Mesendoderm (in vitro differentiated cells): ENCODE data around the gene BLZF1.
"Not testable (repeated sequence)": the region's sequence is repeated elsewhere in the genome, so short reads cannot be mapped to it uniquely, and the experiment has no call there.

Experiments used
- DNase-seq: peaks from one replicate; pipeline ENCODE4 v3.0.0; 2013
- H2AK5ac ChIP-seq: 2 replicates; pipeline ENCODE4 v1.6.1; 2013; ENCODE audit warnings: low read length, inconsistent platforms
- H2BK120ac ChIP-seq: 2 replicates; pipeline ENCODE4 v1.6.1; 2013; ENCODE audit warnings: low read depth, mild to moderate bottlenecking, low read length, moderate library complexity, mixed read lengths
- H2BK15ac ChIP-seq: replicated peaks from 2 replicates; pipeline ENCODE4 v1.6.1; 2013; ENCODE audit warnings: low read depth, mild to moderate bottlenecking, moderate library complexity
- H2BK5ac ChIP-seq: 2 replicates; pipeline ENCODE4 v1.6.1; 2013; ENCODE audit warnings: low read length, inconsistent platforms
- H3K18ac ChIP-seq: 2 replicates; pipeline ENCODE4 v1.6.1; 2013; ENCODE audit warnings: mild to moderate bottlenecking, low read length, mixed read lengths
- H3K23ac ChIP-seq: one replicate; pipeline ENCODE4 v1.6.1; 2013; ENCODE audit warnings: low read length
- H3K27ac ChIP-seq: 2 replicates; pipeline ENCODE4 v1.5.1; 2013; ENCODE audit warnings: low read depth, mild to moderate bottlenecking, inconsistent platforms, low read length, moderate library complexity
- H3K27me3 ChIP-seq: 2 replicates; pipeline ENCODE4 v1.6.1; 2013; ENCODE audit warnings: low read length, control low read depth, mild to moderate bottlenecking, inconsistent platforms; ENCODE audit not compliant: insufficient read depth, poor library complexity
- H3K36me3 ChIP-seq: 2 replicates; pipeline ENCODE4 v1.6.1; 2013; ENCODE audit warnings: low read length, inconsistent platforms; ENCODE audit not compliant: control insufficient read depth, insufficient read depth
- H3K4ac ChIP-seq: one replicate; pipeline ENCODE4 v1.6.1; 2013; ENCODE audit warnings: low read depth, mild to moderate bottlenecking, low read length, moderate library complexity
- H3K4me1 ChIP-seq: 2 replicates; pipeline ENCODE4 v1.6.1; 2013; ENCODE audit warnings: low read depth, low read length, inconsistent platforms; ENCODE audit not compliant: control insufficient read depth
- H3K4me2 ChIP-seq: 2 replicates; pipeline ENCODE4 v1.6.1; 2013; ENCODE audit warnings: low read length
- H3K4me3 ChIP-seq: 2 replicates; pipeline ENCODE4 v1.5.1; 2013; ENCODE audit warnings: mild to moderate bottlenecking, low read length
- H3K56ac ChIP-seq: one replicate; pipeline ENCODE4 v1.6.1; 2013; ENCODE audit warnings: low read length
- H3K79me1 ChIP-seq: 2 replicates; pipeline ENCODE4 v1.6.1; 2013; ENCODE audit warnings: low read length, inconsistent platforms
- H3K79me2 ChIP-seq: 2 replicates; pipeline ENCODE4 v1.6.1; 2013; ENCODE audit warnings: mild to moderate bottlenecking, low read length; ENCODE audit not compliant: control insufficient read depth, insufficient read depth
- H3K9ac ChIP-seq: 2 replicates; pipeline ENCODE4 v1.6.1; 2013; ENCODE audit warnings: low read length, inconsistent platforms
- H4K5ac ChIP-seq: one replicate; pipeline ENCODE4 v1.6.1; 2013; ENCODE audit warnings: low read length
- H4K8ac ChIP-seq: one replicate; pipeline ENCODE4 v1.6.1; 2013; ENCODE audit warnings: low read depth, mild to moderate bottlenecking, control low read depth, low read length, moderate library complexity
- WGBS: extraction: QIAGEN DNeasy Blood & Tissue Kit; methylation state at CpG from one replicate; pipeline ENCODE4 v1.1.7; 2013; ENCODE audit warnings: low lambda C conversion rate, missing lambda C conversion rate; ENCODE audit not compliant: insufficient coverage; ENCODE audit errors: extremely low coverage; 5-methylcytosine and 5-hydroxymethylcytosine counted together

BLZF1 gene

DNA sequence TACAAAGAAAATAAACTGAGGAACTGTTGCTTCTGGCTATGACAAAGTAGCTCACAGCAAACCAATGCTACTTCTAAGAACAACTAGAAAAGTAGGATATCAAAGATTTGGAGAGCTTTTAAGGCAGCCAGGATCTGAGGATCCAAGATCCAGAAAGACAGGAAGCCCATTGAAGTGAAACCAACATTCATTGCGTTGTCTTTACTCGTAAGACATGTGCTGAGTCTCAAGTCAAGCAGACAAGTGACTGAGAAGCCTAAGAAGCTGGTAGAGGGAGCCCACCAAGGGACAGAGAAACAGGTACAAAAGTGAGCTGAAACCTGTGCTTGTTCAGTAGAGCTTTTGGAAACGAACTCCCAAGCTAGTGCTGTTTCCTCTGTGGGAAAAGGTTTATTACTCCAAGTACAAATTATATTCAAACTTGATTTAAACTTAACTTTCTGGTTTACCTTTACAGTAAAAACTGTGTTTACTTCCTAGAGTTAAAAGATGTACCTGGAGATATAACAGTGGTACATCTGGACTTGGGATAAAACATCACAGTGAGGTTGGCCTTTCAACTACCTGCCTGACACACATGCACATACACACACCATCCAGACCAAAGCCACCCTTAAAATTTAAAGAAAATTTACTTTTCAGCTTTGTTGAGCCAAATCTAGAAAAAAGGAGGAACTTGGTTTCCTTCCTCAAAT lies 41.6 kb upstream of the BLZF1 start:
- no peaks in the 10 kb centered on the region for H3K27me3 ChIP-seq
- no peak overlapping the region for H3K23ac ChIP-seq
- H4K8ac ChIP-seq = no peak overlapping the region
- no peaks in the 10 kb centered on the region for H3K4me1 ChIP-seq
- no CpG with 5 or more reads among the region's 3 CpGs for WGBS
- no peak overlapping the region for H2BK5ac ChIP-seq
- H3K56ac ChIP-seq = no peak overlapping the region
- H3K4ac ChIP-seq = no peak overlapping the region
- H3K9ac ChIP-seq = no peak overlapping the region
- no peaks in the 10 kb centered on the region for H3K36me3 ChIP-seq
- no peak overlapping the region for H2AK5ac ChIP-seq
- no peak overlapping the region for H3K4me3 ChIP-seq
- H3K79me2 ChIP-seq = no peaks in the 10 kb centered on the region
- no peak overlapping the region for H2BK15ac ChIP-seq
- H2BK120ac ChIP-seq = no peak overlapping the region
- DNase-seq = no peak
- peak overlapping the region; percentile 68 for H3K18ac ChIP-seq
- no peak overlapping the region for H3K27ac ChIP-seq
- H3K79me1 ChIP-seq = no peaks in the 10 kb centered on the region
- H3K4me2 ChIP-seq = no peak overlapping the region
- no peak overlapping the region for H4K5ac ChIP-seq

DNA sequence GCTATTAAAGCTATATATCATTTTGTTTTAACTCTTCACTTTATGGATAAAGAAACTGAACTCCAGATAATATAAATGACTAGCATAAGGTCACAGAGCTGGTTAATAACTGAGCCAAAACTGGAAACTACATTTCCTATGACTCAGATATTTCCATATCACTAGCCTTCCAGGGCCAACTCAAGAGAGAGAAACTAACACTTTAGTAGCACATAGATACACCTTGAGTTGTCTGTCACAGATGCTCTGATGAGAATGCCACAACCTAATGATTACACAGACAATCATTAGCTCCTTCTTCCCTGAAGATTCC lies 41.1 kb upstream of the BLZF1 start:
- Histone ChIP-seq H2BK120ac (no peak overlapping the region), H2BK5ac (no peak overlapping the region), H2AK5ac (no peak overlapping the region), H3K27me3 (no peaks in the 10 kb centered on the region), H3K36me3 (no peaks in the 10 kb centered on the region), H2BK15ac (no peak overlapping the region), H3K18ac (no peak overlapping the region), H3K79me1 (no peaks in the 10 kb centered on the region), H3K4me1 (no peaks in the 10 kb centered on the region), H3K56ac (no peak overlapping the region), H3K4ac (no peak overlapping the region), H3K4me3 (no peak overlapping the region), H3K23ac (no peak overlapping the region), H3K27ac (no peak overlapping the region), H3K4me2 (no peak overlapping the region), H4K5ac (no peak overlapping the region), H4K8ac (no peak overlapping the region), H3K79me2 (no peaks in the 10 kb centered on the region), H3K9ac (no peak overlapping the region)
- DNase-seq = no peak

DNA sequence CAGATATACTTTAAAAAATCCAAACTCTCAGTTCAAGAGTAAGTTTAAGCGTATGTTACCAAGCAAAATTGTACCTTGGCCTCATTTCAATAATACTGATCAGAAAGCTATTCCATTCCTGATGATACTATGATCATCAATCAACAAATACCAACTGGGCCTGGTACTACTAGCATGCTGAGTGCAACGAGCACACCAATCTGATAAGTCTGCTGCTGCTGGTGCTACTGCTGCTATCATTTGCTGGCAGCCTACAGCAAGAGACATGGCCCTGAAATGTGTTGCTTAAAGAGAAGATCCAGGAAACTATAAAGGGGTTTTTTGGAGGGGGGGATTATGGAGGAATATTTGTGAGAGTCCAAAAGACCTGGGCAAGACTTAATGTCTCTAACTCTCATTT lies 40.1 kb upstream of the BLZF1 start:
- H3K4ac ChIP-seq = no peak overlapping the region

DNA sequence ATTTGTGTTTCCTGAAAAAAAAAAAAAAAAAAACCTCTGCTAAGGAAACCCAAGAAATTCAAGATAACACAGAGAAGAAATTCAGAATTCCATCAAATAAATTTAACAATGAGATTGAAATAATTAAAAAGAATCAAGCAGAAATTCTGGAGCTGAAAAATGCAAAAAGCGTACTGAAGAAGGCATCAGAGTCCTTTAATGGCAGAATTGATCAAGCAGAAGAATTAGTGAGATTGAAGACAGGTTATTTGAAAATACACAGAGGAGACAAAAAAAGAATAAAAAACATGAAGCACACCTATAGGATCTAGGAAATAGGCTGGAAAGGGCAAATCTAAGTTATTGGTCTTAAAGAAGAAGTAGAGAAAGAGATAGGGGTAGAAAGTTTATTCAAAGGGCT lies 38.6 kb upstream of the BLZF1 start:
- no peaks in the 10 kb centered on the region for H3K79me2 ChIP-seq
- no peak overlapping the region for H2BK5ac ChIP-seq
- no peak overlapping the region for H3K4me3 ChIP-seq
- H3K23ac ChIP-seq = no peak overlapping the region
- H3K18ac ChIP-seq = no peak overlapping the region
- no CpG with 5 or more reads among the region's 1 CpG for WGBS
- H3K4me1 ChIP-seq = no peaks in the 10 kb centered on the region
- no peak overlapping the region for H4K8ac ChIP-seq
- no peak overlapping the region for H2AK5ac ChIP-seq
- no peaks in the 10 kb centered on the region for H3K79me1 ChIP-seq
- H3K9ac ChIP-seq = no peak overlapping the region
- no peak overlapping the region for H3K27ac ChIP-seq
- no peak overlapping the region for H4K5ac ChIP-seq
- H3K36me3 ChIP-seq = no peaks in the 10 kb centered on the region
- H3K4ac ChIP-seq = no peak overlapping the region
- no peak overlapping the region for H2BK120ac ChIP-seq
- DNase-seq = no peak
- H2BK15ac ChIP-seq = no peak overlapping the region
- no peaks in the 10 kb centered on the region for H3K27me3 ChIP-seq
- no peak overlapping the region for H3K4me2 ChIP-seq
- no peak overlapping the region for H3K56ac ChIP-seq

More for the DNA sequence above, 40.1 kb upstream of the BLZF1 start:
- no peaks in the 10 kb centered on the region for H3K36me3 ChIP-seq
- no peak overlapping the region for H4K8ac ChIP-seq
- no peak overlapping the region for H3K56ac ChIP-seq
- no peaks in the 10 kb centered on the region for H3K27me3 ChIP-seq
- no peak overlapping the region for H3K27ac ChIP-seq
- H3K79me1 ChIP-seq = no peaks in the 10 kb centered on the region
- DNase-seq = no peak
- H3K23ac ChIP-seq = no peak overlapping the region
- H3K4me3 ChIP-seq = no peak overlapping the region
- no peaks in the 10 kb centered on the region for H3K79me2 ChIP-seq
- H4K5ac ChIP-seq = no peak overlapping the region
- no peak overlapping the region for H3K18ac ChIP-seq
- no CpG with 5 or more reads among the region's 2 CpGs for WGBS
- no peak overlapping the region for H2BK15ac ChIP-seq
- no peak overlapping the region for H2AK5ac ChIP-seq
- no peak overlapping the region for H3K9ac ChIP-seq
- H3K4me1 ChIP-seq = no peaks in the 10 kb centered on the region
- no peak overlapping the region for H2BK120ac ChIP-seq
- no peak overlapping the region for H3K4me2 ChIP-seq
- no peak overlapping the region for H2BK5ac ChIP-seq

DNA sequence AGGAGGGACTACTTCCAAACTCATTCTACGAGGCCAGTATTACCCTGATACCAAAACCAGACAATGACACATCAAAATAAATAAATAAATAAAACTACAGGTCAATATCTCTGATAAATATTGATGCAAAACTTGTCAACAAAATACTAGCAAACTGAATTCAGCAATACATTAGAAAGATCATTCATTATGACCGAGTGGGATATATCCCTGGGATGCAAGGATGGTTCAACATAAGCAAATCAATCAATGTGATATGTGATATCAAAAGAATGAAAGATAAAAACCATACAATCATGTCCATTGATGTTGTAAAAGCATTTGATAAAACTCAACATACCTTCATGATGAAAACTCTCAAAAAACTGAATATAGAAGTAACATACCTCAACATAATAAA lies 37.1 kb upstream of the BLZF1 start:
- Histone ChIP-seq H3K4me3 (no peak overlapping the region), H3K56ac (no peak overlapping the region), H3K4me2 (no peak overlapping the region), H3K79me2 (no peaks in the 10 kb centered on the region), H2AK5ac (no peak overlapping the region), H3K36me3 (no peaks in the 10 kb centered on the region), H3K27ac (no peak overlapping the region), H3K27me3 (no peaks in the 10 kb centered on the region), H3K9ac (no peak overlapping the region), H2BK120ac (no peak overlapping the region), H3K23ac (no peak overlapping the region), H4K8ac (no peak overlapping the region), H3K4ac (no peak overlapping the region), H2BK15ac (no peak overlapping the region), H3K4me1 (no peaks in the 10 kb centered on the region), H4K5ac (no peak overlapping the region), H2BK5ac (no peak overlapping the region), H3K79me1 (no peaks in the 10 kb centered on the region), H3K18ac (no peak overlapping the region)
- WGBS = no CpG with 5 or more reads among the region's 2 CpGs
- DNase-seq = no peak

DNA sequence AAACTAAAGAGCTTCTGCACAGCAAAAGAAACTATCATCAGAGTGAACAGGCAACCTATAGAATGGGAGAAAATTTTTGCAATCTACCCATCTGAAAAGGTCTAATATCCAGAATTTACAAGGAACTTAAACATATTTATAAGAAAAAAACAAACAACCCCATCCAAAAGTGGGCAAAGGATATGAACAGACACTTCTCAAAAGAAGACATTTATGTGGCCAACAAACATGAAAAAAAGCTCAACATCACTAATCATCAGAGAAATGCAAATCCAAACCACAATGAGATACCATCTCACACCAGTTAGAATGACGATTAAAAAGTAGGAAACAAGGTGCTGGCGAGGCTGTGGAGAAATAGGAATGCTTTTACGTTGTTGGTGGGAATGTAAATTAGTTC lies 33.3 kb upstream of the BLZF1 start:
- not testable (repeated sequence) for H3K36me3 ChIP-seq, H3K4me1 ChIP-seq, H3K18ac ChIP-seq, H3K4ac ChIP-seq, H3K4me3 ChIP-seq, H3K79me2 ChIP-seq, H3K79me1 ChIP-seq, H2BK120ac ChIP-seq, DNase-seq, H2BK15ac ChIP-seq, H3K56ac ChIP-seq, H4K8ac ChIP-seq, H3K4me2 ChIP-seq, H2AK5ac ChIP-seq, H2BK5ac ChIP-seq, H3K23ac ChIP-seq, H4K5ac ChIP-seq, H3K9ac ChIP-seq, H3K27me3 ChIP-seq, H3K27ac ChIP-seq
- WGBS = no CpG with 5 or more reads among the region's 3 CpGs
